A549 treated with ZK216348 at 1 μM for 4 hours (cell line): ENCODE results near the gene TTC27. TPM values are rescaled to one million over a fixed set of nuclear protein-coding genes. Genes with fewer than 3 reads are reported as not detected.

Experiments
- total RNA-seq: library from RNA; stranded (reverse); fragments of 200-300 nt; extraction: Qiagen RNA extraction; gene quantifications from 5 replicates; pipeline ENCODE4 v1.2.3, GENCODE V29; 2022; ENCODE audit warnings: low read depth

TTC27 gene
- 21.6 to 32.2 TPM (median 25.3 TPM) in 5 replicates for total RNA-seq

GRCh38 chr2:32627814-32628579 is at the start of gene TTC27:
Gene TTC27, plus strand, starts transcription at chr2:32628050. Its CDS starts 243 bp downstream, at chr2:32628293.

